Measurements from ENCODE around the gene RXRA.

The RXRA gene

DNA sequence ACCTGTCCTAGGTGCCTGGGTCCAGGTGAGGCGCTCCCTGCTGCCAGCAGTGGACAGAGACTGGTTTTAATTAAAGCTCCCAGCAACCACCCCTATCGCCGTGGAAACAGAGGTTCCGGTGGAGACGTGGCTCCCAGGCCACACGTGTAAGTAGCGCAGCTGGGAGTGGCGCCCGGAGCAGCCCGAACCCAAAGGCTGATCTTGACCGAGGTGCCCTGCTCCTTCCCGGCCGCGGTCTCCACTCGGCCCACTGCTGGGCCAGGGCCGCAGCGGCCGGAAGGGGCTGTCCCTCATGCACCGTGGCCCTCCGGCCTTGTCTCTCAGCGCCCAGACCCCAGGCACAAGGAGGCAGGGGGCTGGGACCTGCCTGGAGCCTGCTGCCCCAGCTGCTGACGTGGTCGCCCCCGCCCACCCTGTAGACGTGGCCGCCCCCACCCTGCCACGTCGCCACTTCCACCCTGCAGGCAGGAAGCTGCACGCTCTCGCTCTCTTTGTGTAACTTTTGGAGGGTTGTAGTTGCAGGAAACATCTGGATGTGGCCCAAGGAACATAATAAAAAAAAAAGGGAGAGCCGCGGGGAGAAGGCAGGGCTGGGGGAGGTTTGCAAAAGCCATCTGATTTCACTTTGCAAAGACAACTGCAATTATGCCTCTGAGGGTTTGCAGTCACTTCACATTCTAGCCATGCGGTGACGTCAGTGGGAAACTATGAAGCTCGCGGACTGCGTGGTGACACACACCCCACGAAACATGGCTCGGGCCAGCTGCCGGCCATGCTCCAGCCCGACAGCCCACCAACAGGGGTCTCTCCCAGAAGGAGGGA lies 129.9 kb downstream of the RXRA start:
- peak; percentile 99 for DNase-seq
- peak overlapping the region in 1 of 2 experiments; percentile 36 for H3K4me3 ChIP-seq (ENCODE audit: insufficient read depth in 1 of 2, low read depth in 1 of 2, low read length in 2 of 2)
- H3K27me3 ChIP-seq (ENCODE audit: control insufficient read depth in 1 of 2, insufficient read depth in 1 of 2, low read length in 2 of 2), result no peaks in the 10 kb centered on the region
- H3K9me3 ChIP-seq (ENCODE audit: control insufficient read depth, low read length), result peaks cover 4% of the 10 kb centered on the region
- peaks cover 46% of the 10 kb centered on the region for H3K4me1 ChIP-seq (ENCODE audit: control insufficient read depth, insufficient read depth, low read depth, low read length)
- H2BK15ac ChIP-seq (ENCODE audit: low read depth, poor library complexity, severe bottlenecking), result peak overlapping the region; percentile 85
- H3K14ac ChIP-seq (ENCODE audit: low read length in 2 of 2), result peak overlapping the region in 1 of 2 experiments; percentile 19
- H2BK120ac ChIP-seq (ENCODE audit: low read depth, low read length), result peak overlapping the region; percentile 98
- H3K9ac ChIP-seq (ENCODE audit: low read length), result peak overlapping the region; percentile 91
- peak overlapping the region; percentile 22 for H3K27ac ChIP-seq (ENCODE audit: low read length, poor library complexity, severe bottlenecking)
- H4K91ac ChIP-seq (ENCODE audit: low read length), result peak overlapping the region; percentile 99
- no peak overlapping the region for H3K4me2 ChIP-seq (ENCODE audit: low read length, poor library complexity, severe bottlenecking)
- H3K4ac ChIP-seq (ENCODE audit: low read depth in 1 of 2, low read length in 2 of 2), result peak overlapping the region; percentile 99
- peak overlapping the region; percentile 90 for H4K8ac ChIP-seq (ENCODE audit: low read length)
- no peaks in the 10 kb centered on the region for H3K36me3 ChIP-seq (ENCODE audit: control insufficient read depth in 1 of 2, insufficient read depth in 2 of 2, low read depth in 1 of 2, low read length in 2 of 2)
- no peak overlapping the region for H2AFZ ChIP-seq (ENCODE audit: low read depth, low read length)
- H3K79me1 ChIP-seq (replicated peaks; ENCODE audit: low read length, poor library complexity, severe bottlenecking), result no peaks in the 10 kb centered on the region
- peak overlapping the region; percentile 97 to 100 for H2BK12ac ChIP-seq (ENCODE audit: low read length in 2 of 2)
- H2AK5ac ChIP-seq (ENCODE audit: low read length, severe bottlenecking), result peak overlapping the region; percentile 91
- peak overlapping the region in 1 of 2 experiments; percentile 36 for H3K23ac ChIP-seq (ENCODE audit: low read length in 2 of 2)
- no peak overlapping the region for H2BK5ac ChIP-seq (ENCODE audit: low read depth, low read length, poor library complexity, severe bottlenecking)
- 49% methylated on average over 33 of the region's 41 CpGs for WGBS
- H3K18ac ChIP-seq (ENCODE audit: low read depth in 1 of 2, low read length in 2 of 2), result peak overlapping the region; percentile 90 to 98

DNA sequence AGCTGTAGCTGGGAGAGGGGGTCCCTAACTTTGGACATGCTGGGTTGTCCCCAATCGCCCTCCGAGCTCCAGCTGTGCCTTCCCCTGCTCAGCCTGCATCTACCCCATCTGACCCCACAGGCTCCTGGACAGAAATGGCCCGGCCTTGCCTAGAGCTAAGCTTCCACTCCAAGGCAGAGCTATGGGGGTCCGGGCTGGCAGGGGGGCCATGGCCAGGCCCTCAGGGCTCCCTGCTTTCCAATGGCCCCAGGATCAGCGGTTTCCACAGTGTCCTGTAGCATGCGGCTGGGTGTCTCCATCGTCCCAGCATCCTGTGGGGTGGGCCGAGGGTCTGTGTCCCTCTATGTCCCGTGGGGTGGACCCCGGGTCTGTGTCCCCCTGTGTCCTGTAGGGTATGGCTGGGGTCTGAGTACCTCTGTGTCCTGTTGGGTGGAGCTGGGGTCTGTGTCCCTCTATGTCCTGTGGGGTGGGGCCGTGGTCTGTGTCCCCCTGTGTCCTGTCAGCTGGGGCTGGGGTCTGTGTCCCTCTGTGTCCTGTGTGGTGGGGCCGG lies 130.6 kb downstream of the RXRA start:
- H4K8ac ChIP-seq (ENCODE audit: low read length), result peak overlapping the region; percentile 77
- H3K9me3 ChIP-seq (ENCODE audit: control insufficient read depth, low read length), result peaks cover 11% of the 10 kb centered on the region
- no peak overlapping the region for H3K27ac ChIP-seq (ENCODE audit: low read length, poor library complexity, severe bottlenecking)
- H3K9ac ChIP-seq (ENCODE audit: low read length), result peak overlapping the region; percentile 91
- WGBS, result 82% methylated on average over 12 of the region's 12 CpGs
- peaks cover 46% of the 10 kb centered on the region for H3K4me1 ChIP-seq (ENCODE audit: control insufficient read depth, insufficient read depth, low read depth, low read length)
- peak overlapping the region; percentile 91 for H2AK5ac ChIP-seq (ENCODE audit: low read length, severe bottlenecking)
- H3K4me3 ChIP-seq (ENCODE audit: insufficient read depth in 1 of 2, low read depth in 1 of 2, low read length in 2 of 2), result no peak overlapping the region
- H2BK15ac ChIP-seq (ENCODE audit: low read depth, poor library complexity, severe bottlenecking), result peak overlapping the region; percentile 95
- peak overlapping the region; percentile 90 to 97 for H3K18ac ChIP-seq (ENCODE audit: low read depth in 1 of 2, low read length in 2 of 2)
- no peak for DNase-seq
- H2BK5ac ChIP-seq (ENCODE audit: low read depth, low read length, poor library complexity, severe bottlenecking), result no peak overlapping the region
- H3K36me3 ChIP-seq (ENCODE audit: control insufficient read depth in 1 of 2, insufficient read depth in 2 of 2, low read depth in 1 of 2, low read length in 2 of 2), result no peaks in the 10 kb centered on the region
- peak overlapping the region; percentile 97 to 100 for H2BK12ac ChIP-seq (ENCODE audit: low read length in 2 of 2)
- H3K4me2 ChIP-seq (ENCODE audit: low read length, poor library complexity, severe bottlenecking), result no peak overlapping the region
- peak overlapping the region; percentile 98 for H2BK120ac ChIP-seq (ENCODE audit: low read depth, low read length)
- H4K91ac ChIP-seq (ENCODE audit: low read length), result peak overlapping the region; percentile 99
- no peaks in the 10 kb centered on the region for H3K27me3 ChIP-seq (ENCODE audit: control insufficient read depth in 1 of 2, insufficient read depth in 1 of 2, low read length in 2 of 2)
- no peak overlapping the region for H2AFZ ChIP-seq (ENCODE audit: low read depth, low read length)
- H3K23ac ChIP-seq (ENCODE audit: low read length in 2 of 2), result peak overlapping the region in 1 of 2 experiments; percentile 36
- no peaks in the 10 kb centered on the region for H3K79me1 ChIP-seq (replicated peaks; ENCODE audit: low read length, poor library complexity, severe bottlenecking)
- H3K4ac ChIP-seq (ENCODE audit: low read depth in 1 of 2, low read length in 2 of 2), result peak overlapping the region; percentile 88 to 99
- H3K14ac ChIP-seq (ENCODE audit: low read length in 2 of 2), result peak overlapping the region in 1 of 2 experiments; percentile 77

DNA sequence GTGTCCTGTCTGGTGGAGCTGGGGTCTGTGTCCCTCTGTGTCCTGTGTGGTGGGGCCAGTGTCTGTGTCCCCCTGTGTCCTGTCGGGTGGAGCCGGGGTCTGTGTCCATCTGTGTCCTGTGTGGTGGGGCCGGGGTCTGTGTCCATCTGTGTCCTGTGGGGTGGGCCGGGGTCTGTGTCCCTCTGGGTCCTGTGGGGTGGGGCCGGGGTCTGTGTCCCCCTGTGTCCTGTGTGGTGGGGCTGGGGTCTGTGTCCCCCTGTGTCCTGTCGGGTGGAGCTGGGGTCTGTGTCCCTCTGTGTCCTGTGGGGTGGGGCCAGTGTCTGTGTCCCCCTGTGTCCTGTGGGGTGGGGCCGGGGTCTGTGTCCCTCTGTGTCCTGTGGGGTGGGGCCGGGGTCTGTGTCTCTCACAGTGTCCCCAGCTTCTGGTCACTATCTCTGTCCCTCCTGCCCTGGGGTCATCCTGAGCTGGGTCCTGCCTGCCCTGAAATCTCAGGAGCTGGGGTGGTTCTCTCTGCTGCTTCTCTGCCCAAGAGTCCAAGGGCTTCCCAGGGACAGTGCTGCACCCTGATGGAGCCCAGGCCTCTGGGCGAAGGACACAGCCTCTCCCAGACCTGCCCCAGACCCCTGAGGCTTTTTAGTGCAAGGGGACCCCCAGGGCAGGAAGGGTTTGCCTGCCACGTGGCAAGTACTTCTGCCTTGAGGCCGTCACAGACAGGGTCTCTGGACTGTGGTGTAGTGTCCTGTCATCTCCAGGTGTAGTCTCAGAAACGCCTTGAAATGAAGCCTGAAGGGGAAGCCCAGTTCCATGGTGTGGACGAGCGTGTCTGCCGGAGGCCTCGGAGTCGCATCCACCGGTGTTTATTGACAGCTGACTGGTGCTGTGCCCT lies 131.3 kb downstream of the RXRA start:
- Histone ChIP-seq H3K4me3 (ENCODE audit: insufficient read depth in 1 of 2, low read depth in 1 of 2, low read length in 2 of 2) (no peak overlapping the region), H2BK120ac (ENCODE audit: low read depth, low read length) (peak overlapping the region; percentile 98), H2BK15ac (ENCODE audit: low read depth, poor library complexity, severe bottlenecking) (peak overlapping the region; percentile 95), H3K14ac (ENCODE audit: low read length in 2 of 2) (peak overlapping the region in 1 of 2 experiments; percentile 77), H3K27ac (ENCODE audit: low read length, poor library complexity, severe bottlenecking) (no peak overlapping the region), H2AK5ac (ENCODE audit: low read length, severe bottlenecking) (peak overlapping the region; percentile 91), H3K23ac (ENCODE audit: low read length in 2 of 2) (no peak overlapping the region), H3K4me2 (ENCODE audit: low read length, poor library complexity, severe bottlenecking) (no peak overlapping the region), H2BK12ac (ENCODE audit: low read length in 2 of 2) (peak overlapping the region; percentile 97 to 100), H3K27me3 (ENCODE audit: control insufficient read depth in 1 of 2, insufficient read depth in 1 of 2, low read length in 2 of 2) (no peaks in the 10 kb centered on the region), H3K9me3 (ENCODE audit: control insufficient read depth, low read length) (peaks cover 11% of the 10 kb centered on the region), H3K36me3 (ENCODE audit: control insufficient read depth in 1 of 2, insufficient read depth in 2 of 2, low read depth in 1 of 2, low read length in 2 of 2) (no peaks in the 10 kb centered on the region), H3K79me1 (replicated peaks; ENCODE audit: low read length, poor library complexity, severe bottlenecking) (no peaks in the 10 kb centered on the region), H3K4ac (ENCODE audit: low read depth in 1 of 2, low read length in 2 of 2) (peak overlapping the region; percentile 90 to 99), H2BK5ac (ENCODE audit: low read depth, low read length, poor library complexity, severe bottlenecking) (no peak overlapping the region), H2AFZ (ENCODE audit: low read depth, low read length) (no peak overlapping the region), H4K8ac (ENCODE audit: low read length) (peak overlapping the region; percentile 79), H3K18ac (ENCODE audit: low read depth in 1 of 2, low read length in 2 of 2) (peak overlapping the region; percentile 90 to 97), H3K4me1 (ENCODE audit: control insufficient read depth, insufficient read depth, low read depth, low read length) (peaks cover 50% of the 10 kb centered on the region), H3K9ac (ENCODE audit: low read length) (peak overlapping the region; percentile 91), H4K91ac (ENCODE audit: low read length) (peak overlapping the region; percentile 99)
- WGBS, result 93% methylated on average over 17 of the region's 18 CpGs
- DNase-seq, result no peak

Data from mesenchymal stem cell (in vitro differentiated cells and primary cell).